SJCRH30 (cell line): Measurements from ENCODE around the gene CDK14. TPM values are rescaled to one million over a fixed set of nuclear protein-coding genes. Genes with fewer than 3 reads are reported as not detected.

ENCODE experiments used
- DNase-seq, 2 experiments: peaks; one replicate each; pipeline ENCODE4 v3.0.0-alpha.2; 2015 to 2020
- H3K27ac ChIP-seq: fragments of 250-450 bp; sonication (Bioruptor Pico); 2 replicates; pipeline ENCODE4 v1.5.1; 2020; ENCODE audit warnings: mild to moderate bottlenecking, moderate library complexity
- H3K27me3 ChIP-seq: fragments of 250-450 bp; sonication (Bioruptor Pico); 2 replicates; pipeline ENCODE4 v1.5.1; 2020; ENCODE audit warnings: mild to moderate bottlenecking, moderate library complexity
- H3K36me3 ChIP-seq: fragments of 250-450 bp; sonication (Bioruptor Pico); 2 replicates; pipeline ENCODE4 v1.5.1; 2020; ENCODE audit warnings: mild to moderate bottlenecking, moderate library complexity
- H3K4me1 ChIP-seq: fragments of 250-450 bp; sonication (Bioruptor Pico); 2 replicates; pipeline ENCODE4 v1.5.1; 2020; ENCODE audit warnings: mild to moderate bottlenecking, moderate library complexity
- H3K4me3 ChIP-seq: fragments of 250-450 bp; sonication (Bioruptor Pico); 2 replicates; pipeline ENCODE4 v1.5.1; 2020; ENCODE audit warnings: mild to moderate bottlenecking, moderate library complexity
- H3K9me3 ChIP-seq: fragments of 250-450 bp; sonication (Bioruptor Pico); replicated peaks from 2 replicates; pipeline ENCODE4 v1.5.1; 2020; ENCODE audit warnings: mild to moderate bottlenecking, moderate library complexity
- total RNA-seq: library from RNA; depleted of rRNA; stranded (reverse); fragments of >200 nt; shearing (Covaris generic); gene quantifications from 2 replicates; pipeline ENCODE4 v1.2.3, GENCODE V29; 2014; rRNA removed

Gene CDK14
- 67.6 and 78.2 TPM in 2 replicates for total RNA-seq

- Histone ChIP-seq H3K9me3 (no peaks in the 10 kb centered on the region), H3K27ac (peak within 1 kb of the TSS; percentile 83), H3K36me3 (peaks cover 8% of the 10 kb centered on the region), H3K27me3 (no peaks in the 10 kb centered on the region), H3K4me3 (peak within 1 kb of the TSS; percentile 92), H3K4me1 (peaks cover 24% of the 10 kb centered on the region)
- DNase-seq, result peak; percentile 86
Measured at GRCh38 chr7:90595801-90596670, at the start of gene CDK14. CDK14 (plus strand) TSS chr7:90596321; CDS start chr7:90596628, 307 bp downstream.

GRCh38 chr7:90551036-90551435 is 45.1 kb upstream of the CDK14 start:
- H3K27ac ChIP-seq, result no peak overlapping the region
- H3K4me1 ChIP-seq, result no peaks in the 10 kb centered on the region
- no peaks in the 10 kb centered on the region for H3K36me3 ChIP-seq
- no peaks in the 10 kb centered on the region; the same call in 1 of the 2 replicates for H3K9me3 ChIP-seq
- no peak for DNase-seq
- H3K4me3 ChIP-seq, result no peak overlapping the region
- no peaks in the 10 kb centered on the region for H3K27me3 ChIP-seq

- Histone ChIP-seq H3K27me3 (no peaks in the 10 kb centered on the region), H3K4me3 (no peak overlapping the region), H3K4me1 (no peaks in the 10 kb centered on the region), H3K36me3 (no peaks in the 10 kb centered on the region), H3K27ac (no peak overlapping the region), H3K9me3 (no peaks in the 10 kb centered on the region)
- no peak for DNase-seq
Measured at GRCh38 chr7:90552521-90552920, 43.6 kb upstream of the CDK14 start.

GRCh38 chr7:90560730-90561129 is 35.4 kb upstream of the CDK14 start:
- no peak overlapping the region for H3K27ac ChIP-seq
- H3K36me3 ChIP-seq, result no peaks in the 10 kb centered on the region
- no peak overlapping the region for H3K4me3 ChIP-seq
- no peaks in the 10 kb centered on the region for H3K27me3 ChIP-seq
- no peak for DNase-seq
- H3K9me3 ChIP-seq, result no peaks in the 10 kb centered on the region
- no peaks in the 10 kb centered on the region for H3K4me1 ChIP-seq

GRCh38 chr7:90563286-90563685 is 32.8 kb upstream of the CDK14 start:
- H3K36me3 ChIP-seq, result no peaks in the 10 kb centered on the region
- H3K27me3 ChIP-seq, result no peaks in the 10 kb centered on the region
- no peak overlapping the region for H3K4me3 ChIP-seq
- no peak overlapping the region for H3K27ac ChIP-seq
- no peaks in the 10 kb centered on the region for H3K9me3 ChIP-seq
- H3K4me1 ChIP-seq, result no peaks in the 10 kb centered on the region
- no peak for DNase-seq

GRCh38 chr7:90564455-90564854 is 31.7 kb upstream of the CDK14 start:
- H3K4me1 ChIP-seq, result no peaks in the 10 kb centered on the region
- no peaks in the 10 kb centered on the region for H3K27me3 ChIP-seq
- H3K27ac ChIP-seq, result no peak overlapping the region
- H3K9me3 ChIP-seq, result no peaks in the 10 kb centered on the region
- DNase-seq, result no peak
- no peak overlapping the region for H3K4me3 ChIP-seq
- H3K36me3 ChIP-seq, result no peaks in the 10 kb centered on the region

- Histone ChIP-seq H3K4me1 (no peaks in the 10 kb centered on the region), H3K27ac (no peak overlapping the region), H3K4me3 (no peak overlapping the region), H3K36me3 (no peaks in the 10 kb centered on the region), H3K27me3 (no peaks in the 10 kb centered on the region), H3K9me3 (no peaks in the 10 kb centered on the region)
- DNase-seq, result no peak
Measured at GRCh38 chr7:90568213-90568612, 27.9 kb upstream of the CDK14 start.

GRCh38 chr7:90569368-90569767 is 26.8 kb upstream of the CDK14 start:
- Histone ChIP-seq H3K4me1 (no peaks in the 10 kb centered on the region), H3K9me3 (no peaks in the 10 kb centered on the region), H3K4me3 (no peak overlapping the region), H3K27ac (no peak overlapping the region), H3K36me3 (no peaks in the 10 kb centered on the region), H3K27me3 (no peaks in the 10 kb centered on the region)
- no peak for DNase-seq

GRCh38 chr7:90570373-90570959 is 25.7 kb upstream of the CDK14 start:
- H3K27ac ChIP-seq, result no peak overlapping the region
- no peak for DNase-seq
- H3K27me3 ChIP-seq, result no peaks in the 10 kb centered on the region
- no peaks in the 10 kb centered on the region for H3K4me1 ChIP-seq
- H3K9me3 ChIP-seq, result no peaks in the 10 kb centered on the region
- H3K36me3 ChIP-seq, result no peaks in the 10 kb centered on the region
- no peak overlapping the region for H3K4me3 ChIP-seq

GRCh38 chr7:90574146-90574819 is 21.8 kb upstream of the CDK14 start:
- Histone ChIP-seq H3K9me3 (no peaks in the 10 kb centered on the region), H3K4me3 (no peak overlapping the region), H3K27ac (no peak overlapping the region), H3K27me3 (no peaks in the 10 kb centered on the region), H3K36me3 (no peaks in the 10 kb centered on the region), H3K4me1 (no peaks in the 10 kb centered on the region)
- DNase-seq, result no peak

- Histone ChIP-seq H3K4me3 (no peak overlapping the region), H3K9me3 (no peaks in the 10 kb centered on the region), H3K36me3 (no peaks in the 10 kb centered on the region), H3K27ac (no peak overlapping the region), H3K27me3 (no peaks in the 10 kb centered on the region), H3K4me1 (no peaks in the 10 kb centered on the region)
- no peak for DNase-seq
Measured at GRCh38 chr7:90574820-90575187, 21.3 kb upstream of the CDK14 start.

GRCh38 chr7:90579181-90579688 is 16.9 kb upstream of the CDK14 start:
- H3K27ac ChIP-seq, result no peak overlapping the region
- no peaks in the 10 kb centered on the region for H3K9me3 ChIP-seq
- H3K4me1 ChIP-seq, result no peaks in the 10 kb centered on the region
- H3K4me3 ChIP-seq, result no peak overlapping the region
- H3K27me3 ChIP-seq, result no peaks in the 10 kb centered on the region
- no peak for DNase-seq
- H3K36me3 ChIP-seq, result no peaks in the 10 kb centered on the region

GRCh38 chr7:90580051-90580450 is 16.1 kb upstream of the CDK14 start:
- no peaks in the 10 kb centered on the region for H3K9me3 ChIP-seq
- H3K4me3 ChIP-seq, result no peak overlapping the region
- no peak overlapping the region for H3K27ac ChIP-seq
- no peak for DNase-seq
- no peaks in the 10 kb centered on the region for H3K4me1 ChIP-seq
- H3K27me3 ChIP-seq, result no peaks in the 10 kb centered on the region
- H3K36me3 ChIP-seq, result no peaks in the 10 kb centered on the region

GRCh38 chr7:90582164-90582563 is 14.0 kb upstream of the CDK14 start:
- no peaks in the 10 kb centered on the region for H3K4me1 ChIP-seq
- no peak for DNase-seq
- H3K36me3 ChIP-seq, result no peaks in the 10 kb centered on the region
- H3K9me3 ChIP-seq, result no peaks in the 10 kb centered on the region
- no peak overlapping the region for H3K4me3 ChIP-seq
- H3K27me3 ChIP-seq, result no peaks in the 10 kb centered on the region
- no peak overlapping the region for H3K27ac ChIP-seq

- Histone ChIP-seq H3K27me3 (no peaks in the 10 kb centered on the region), H3K27ac (no peak overlapping the region), H3K4me1 (no peaks in the 10 kb centered on the region), H3K4me3 (no peak overlapping the region), H3K9me3 (no peaks in the 10 kb centered on the region), H3K36me3 (no peaks in the 10 kb centered on the region)
- DNase-seq, result no peak
Measured at GRCh38 chr7:90584378-90584777, 11.7 kb upstream of the CDK14 start.
